Natural killer cell treated with Interleukin-12 subunit alpha and Interleukin-12 subunit beta and Interleukin-15 and Interleukin-18, amount 100 ng/mL, for 72 hours (primary cell): ENCODE data around the gene AKTIP. TPM values are rescaled to one million over a fixed set of nuclear protein-coding genes. Genes with fewer than 3 reads are reported as not detected.
A peak's percentile ranks its signal among the peaks of the same experiment; 100 is the strongest.

Experiments
- ATAC-seq, 2 donors: fragments of 150-1000 bp; cut with Tn5 transposase in 1 of 2; sonication (Bioruptor Pico), chemical (Tn5 transposase) in 1 of 2; 2 replicates each; pipeline ENCODE4 v1.10.0; 2021
- DNase-seq: peaks from one replicate; pipeline ENCODE4 v3.0.0; 2022; ENCODE audit warnings: low spot score
- H3K27ac Mint-ChIP-seq, 2 donors: 1 replicate in 1 of 2; 2 replicates in 1 of 2; pipeline ENCODE4 v1.8.0; 2022; ENCODE audit warnings: mixed read lengths in 2 of 2, mild to moderate bottlenecking in 1 of 2, moderate library complexity in 1 of 2
- H3K27me3 Mint-ChIP-seq, 2 donors: 1 replicate in 1 of 2; 2 replicates in 1 of 2; pipeline ENCODE4 v1.8.0; 2022; ENCODE audit warnings: mixed read lengths in 2 of 2
- H3K36me3 Mint-ChIP-seq: one replicate; pipeline ENCODE4 v1.8.0; 2022; ENCODE audit warnings: mixed read lengths
- H3K4me1 Mint-ChIP-seq, 2 donors: 1 replicate in 1 of 2; 2 replicates in 1 of 2; pipeline ENCODE4 v1.8.0; 2022; ENCODE audit warnings: low read depth in 2 of 2, mixed read lengths in 2 of 2, mild to moderate bottlenecking in 1 of 2
- H3K4me3 Mint-ChIP-seq: one replicate; pipeline ENCODE4 v1.8.0; 2022; ENCODE audit warnings: mixed read lengths
- H3K9me3 Mint-ChIP-seq: 2 replicates; pipeline ENCODE4 v1.8.0; 2022; ENCODE audit warnings: mixed read lengths
- total RNA-seq, 2 donors: library from RNA; stranded (reverse); gene quantifications; one replicate each; pipeline ENCODE4 v1.2.3, GENCODE V29; 2022

AKTIP gene
- total RNA-seq, 2 donors from 2014 or later, result 28.0 to 30.2 TPM

GRCh38 chr16:53484542-53484941 is 18.5 kb downstream of the AKTIP start:
- peaks cover 62% of the 10 kb centered on the region for H3K36me3 Mint-ChIP-seq
- no peaks in the 10 kb centered on the region for H3K9me3 Mint-ChIP-seq
- no peak for ATAC-seq
- no peak overlapping the region for H3K27ac Mint-ChIP-seq
- H3K27me3 Mint-ChIP-seq, result no peaks in the 10 kb centered on the region
- DNase-seq, result no peak
- H3K4me1 Mint-ChIP-seq, result peaks cover 16 to 23% of the 10 kb centered on the region in 2 donors
- no peak overlapping the region for H3K4me3 Mint-ChIP-seq

- Mint-ChIP-seq H3K4me1 (peaks cover 16 to 21% of the 10 kb centered on the region in 2 donors), H3K9me3 (no peaks in the 10 kb centered on the region), H3K4me3 (no peak overlapping the region), H3K27me3 (no peaks in the 10 kb centered on the region), H3K27ac (peak overlapping the region; percentile 26 to 49), H3K36me3 (peaks cover 57% of the 10 kb centered on the region)
- ATAC-seq (peak; percentile 82 to 85), DNase-seq (no peak)
Observed at GRCh38 chr16:53482123-53482522, 20.9 kb downstream of the AKTIP start.

- Mint-ChIP-seq H3K36me3 (peaks cover 46% of the 10 kb centered on the region), H3K4me3 (no peak overlapping the region), H3K4me1 (peaks cover 19 to 30% of the 10 kb centered on the region in 2 donors), H3K27ac (no peak overlapping the region), H3K9me3 (no peaks in the 10 kb centered on the region), H3K27me3 (no peaks in the 10 kb centered on the region)
- DNase-seq, result no peak
- ATAC-seq, result no peak
Observed at GRCh38 chr16:53480394-53480793, 22.6 kb downstream of the AKTIP start.

GRCh38 chr16:53478965-53479364 is 24.0 kb downstream of the AKTIP start:
- Mint-ChIP-seq H3K27me3 (no peaks in the 10 kb centered on the region), H3K9me3 (no peaks in the 10 kb centered on the region), H3K4me3 (no peak overlapping the region), H3K36me3 (peaks cover 34% of the 10 kb centered on the region), H3K4me1 (peaks cover 24 to 30% of the 10 kb centered on the region in 2 donors), H3K27ac (peak overlapping the region in 1 of 2 donors; percentile 44)
- DNase-seq, result no peak
- ATAC-seq, result no peak

- Mint-ChIP-seq H3K4me1 (peaks cover 14 to 19% of the 10 kb centered on the region in 2 donors), H3K27ac (peak overlapping the region; percentile 2 to 57), H3K27me3 (no peaks in the 10 kb centered on the region), H3K9me3 (no peaks in the 10 kb centered on the region), H3K36me3 (peaks cover 26% of the 10 kb centered on the region), H3K4me3 (peak overlapping the region; percentile 24)
- ATAC-seq (no peak), DNase-seq (no peak)
Observed at GRCh38 chr16:53476867-53477266, 26.1 kb downstream of the AKTIP start.

- H3K36me3 Mint-ChIP-seq, result peaks cover 15% of the 10 kb centered on the region
- ATAC-seq, result no peak
- H3K4me3 Mint-ChIP-seq, result no peak overlapping the region
- peak overlapping the region in 1 of 2 donors; percentile 30 for H3K27ac Mint-ChIP-seq
- H3K27me3 Mint-ChIP-seq, result no peaks in the 10 kb centered on the region
- no peaks in the 10 kb centered on the region for H3K9me3 Mint-ChIP-seq
- H3K4me1 Mint-ChIP-seq, result peaks cover 6 to 8% of the 10 kb centered on the region in 2 donors
- no peak for DNase-seq
Observed at GRCh38 chr16:53465606-53466280, 37.3 kb downstream of the AKTIP start.

- peak overlapping the region; percentile 31 for H3K4me3 Mint-ChIP-seq
- ATAC-seq (no peak), DNase-seq (no peak)
- H3K9me3 Mint-ChIP-seq, result no peaks in the 10 kb centered on the region
- H3K27ac Mint-ChIP-seq, result peak overlapping the region in 1 of 2 donors; percentile 80
- H3K4me1 Mint-ChIP-seq, result peaks cover 40 to 64% of the 10 kb centered on the region in 2 donors
- no peaks in the 10 kb centered on the region for H3K27me3 Mint-ChIP-seq
- H3K36me3 Mint-ChIP-seq, result peaks cover 39% of the 10 kb centered on the region
Observed at GRCh38 chr16:53458635-53459034, 44.4 kb downstream of the AKTIP start.

- ATAC-seq, result peak; percentile 95
- Mint-ChIP-seq H3K27ac (peak overlapping the region; percentile 62 to 80), H3K27me3 (no peaks in the 10 kb centered on the region), H3K9me3 (no peaks in the 10 kb centered on the region), H3K36me3 (peaks cover 39% of the 10 kb centered on the region), H3K4me3 (peak overlapping the region; percentile 93), H3K4me1 (peaks cover 40 to 69% of the 10 kb centered on the region in 2 donors)
- DNase-seq, result peak; percentile 83
Observed at GRCh38 chr16:53457670-53458069, 45.3 kb downstream of the AKTIP start.

- no peaks in the 10 kb centered on the region for H3K9me3 Mint-ChIP-seq
- peaks cover 32% of the 10 kb centered on the region for H3K36me3 Mint-ChIP-seq
- H3K27ac Mint-ChIP-seq, result peak overlapping the region; percentile 62 to 80
- peak overlapping the region; percentile 93 for H3K4me3 Mint-ChIP-seq
- ATAC-seq (peak; percentile 83 to 87), DNase-seq (peak; percentile 69)
- no peaks in the 10 kb centered on the region for H3K27me3 Mint-ChIP-seq
- peaks cover 40 to 73% of the 10 kb centered on the region in 2 donors for H3K4me1 Mint-ChIP-seq
Observed at GRCh38 chr16:53456625-53457024, 46.4 kb downstream of the AKTIP start.

GRCh38 chr16:53453928-53454327 is 49.1 kb downstream of the AKTIP start:
- Mint-ChIP-seq H3K36me3 (peaks cover 16% of the 10 kb centered on the region), H3K27me3 (no peaks in the 10 kb centered on the region), H3K27ac (peak overlapping the region in 1 of 2 donors; percentile 80), H3K4me1 (peaks cover 41 to 72% of the 10 kb centered on the region in 2 donors), H3K4me3 (peak overlapping the region; percentile 77), H3K9me3 (no peaks in the 10 kb centered on the region)
- DNase-seq, result no peak
- peak in 1 of 2 donors; percentile 58 for ATAC-seq

GRCh38 chr16:53449816-53450517 is 53.0 kb downstream of the AKTIP start:
- Mint-ChIP-seq H3K9me3 (no peaks in the 10 kb centered on the region), H3K4me3 (peak overlapping the region; percentile 70), H3K36me3 (peaks cover 10% of the 10 kb centered on the region), H3K27me3 (no peaks in the 10 kb centered on the region), H3K4me1 (peaks cover 17 to 47% of the 10 kb centered on the region in 2 donors), H3K27ac (peak overlapping the region; percentile 63 to 64)
- DNase-seq, result no peak
- ATAC-seq, result no peak

- ATAC-seq, result no peak
- H3K27me3 Mint-ChIP-seq, result no peaks in the 10 kb centered on the region
- peaks cover 6% of the 10 kb centered on the region for H3K36me3 Mint-ChIP-seq
- peak overlapping the region; percentile 71 for H3K4me3 Mint-ChIP-seq
- no peak for DNase-seq
- no peaks in the 10 kb centered on the region for H3K9me3 Mint-ChIP-seq
- H3K4me1 Mint-ChIP-seq, result peaks cover 10 to 25% of the 10 kb centered on the region in 2 donors
- H3K27ac Mint-ChIP-seq, result peak overlapping the region; percentile 11 to 67
Observed at GRCh38 chr16:53446090-53446489, 56.9 kb downstream of the AKTIP start.

GRCh38 chr16:53445534-53445933 is 57.5 kb downstream of the AKTIP start:
- Mint-ChIP-seq H3K27ac (peak overlapping the region; percentile 11 to 67), H3K27me3 (no peaks in the 10 kb centered on the region)

More at GRCh38 chr16:53445534-53445933, 57.5 kb downstream of the AKTIP start:
- ATAC-seq (peak in 1 of 2 donors; percentile 83), DNase-seq (no peak)
- H3K9me3 Mint-ChIP-seq, result no peaks in the 10 kb centered on the region
- peak overlapping the region; percentile 71 for H3K4me3 Mint-ChIP-seq
- peaks cover 6% of the 10 kb centered on the region for H3K36me3 Mint-ChIP-seq
- peaks cover 10 to 25% of the 10 kb centered on the region in 2 donors for H3K4me1 Mint-ChIP-seq
